Fibroblast of skin of left quadriceps (primary cell): ENCODE results near the gene RTP4.
"Not testable (repeated sequence)": the region's sequence is repeated elsewhere in the genome, so short reads cannot be mapped to it uniquely, and the experiment has no call there.

ENCODE experiments used
- DNase-seq, 2 experiments: peaks; one replicate each; pipeline ENCODE4 v3.0.0-alpha.2; 2013; ENCODE audit warnings: low read depth in 2 of 2

RTP4 gene

DNA sequence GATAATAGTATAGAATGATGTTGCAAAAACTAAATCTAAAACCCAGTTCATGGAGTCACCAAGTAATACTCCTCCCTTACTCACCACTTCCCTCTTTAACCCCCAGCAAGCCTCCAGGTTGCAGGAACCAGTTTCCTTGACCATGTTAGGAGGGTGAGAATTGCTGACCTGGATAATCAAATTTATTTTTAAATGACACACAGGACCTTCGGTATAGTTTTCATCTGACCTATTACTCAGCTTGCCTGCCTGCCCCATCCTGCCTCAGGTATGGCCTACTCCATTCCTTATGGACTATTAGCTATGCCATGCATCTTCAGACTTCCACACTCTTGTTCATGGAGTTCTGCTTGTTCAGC is 883 bp downstream of the RTP4 start:
- no peak for DNase-seq

DNA sequence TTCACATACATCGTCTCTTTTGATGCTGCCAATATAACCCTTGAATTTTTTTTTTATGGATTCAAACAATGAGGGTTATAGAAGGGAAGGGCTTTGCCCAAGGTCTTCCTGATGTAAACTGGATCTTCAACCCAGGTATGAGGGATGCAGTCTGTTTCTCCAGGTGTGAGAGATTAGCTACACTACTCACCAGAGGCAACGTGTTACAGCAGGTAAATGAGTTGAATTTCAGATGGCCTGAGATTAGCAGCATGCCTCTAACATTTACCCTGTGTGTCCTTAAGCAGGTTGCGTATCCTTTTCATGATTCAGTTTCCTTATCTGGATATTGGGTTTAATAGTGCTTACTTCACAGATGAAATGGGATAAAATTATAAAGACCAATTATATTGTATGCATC is 1.9 kb downstream of the RTP4 start:
- no peak for DNase-seq

DNA sequence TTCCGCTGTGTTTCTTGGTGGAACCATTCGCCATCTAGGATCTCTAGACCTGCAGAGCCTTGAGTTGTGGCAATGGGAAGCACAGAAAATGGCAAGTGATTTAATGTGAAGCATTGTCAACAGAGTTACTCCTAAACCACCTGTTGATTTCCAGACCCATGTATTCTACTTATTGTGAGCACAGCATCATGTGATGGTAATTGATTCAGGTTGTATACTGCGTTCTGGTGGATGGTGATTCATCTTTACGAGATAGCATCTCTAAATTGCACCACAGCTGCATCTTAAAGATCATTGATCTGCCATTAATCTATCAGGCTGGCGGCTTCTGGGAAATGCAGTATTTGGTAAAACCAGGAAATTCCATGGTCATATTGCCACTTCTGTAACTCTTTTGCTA is 7.4 kb downstream of the RTP4 start:
- no peak for DNase-seq

DNA sequence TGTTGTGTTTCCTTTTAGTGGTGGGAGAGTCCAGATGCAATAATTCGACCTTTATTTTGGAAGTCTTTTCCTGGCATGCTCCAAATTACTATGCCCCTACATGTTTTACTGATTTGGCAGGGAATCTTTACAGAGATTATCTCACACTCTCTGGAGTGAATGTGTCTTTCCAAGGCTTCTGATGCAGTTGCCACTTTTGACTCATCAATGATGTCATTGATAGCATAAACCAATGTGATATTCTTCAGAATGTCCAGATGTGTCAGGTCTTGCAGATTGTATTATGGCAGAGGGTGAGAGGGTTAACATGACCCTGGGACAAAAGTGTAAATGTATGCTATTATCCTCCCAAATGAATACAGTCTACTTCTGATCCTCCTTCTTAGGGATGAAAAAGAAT is 9.7 kb downstream of the RTP4 start:
- DNase-seq, result no peak

DNA sequence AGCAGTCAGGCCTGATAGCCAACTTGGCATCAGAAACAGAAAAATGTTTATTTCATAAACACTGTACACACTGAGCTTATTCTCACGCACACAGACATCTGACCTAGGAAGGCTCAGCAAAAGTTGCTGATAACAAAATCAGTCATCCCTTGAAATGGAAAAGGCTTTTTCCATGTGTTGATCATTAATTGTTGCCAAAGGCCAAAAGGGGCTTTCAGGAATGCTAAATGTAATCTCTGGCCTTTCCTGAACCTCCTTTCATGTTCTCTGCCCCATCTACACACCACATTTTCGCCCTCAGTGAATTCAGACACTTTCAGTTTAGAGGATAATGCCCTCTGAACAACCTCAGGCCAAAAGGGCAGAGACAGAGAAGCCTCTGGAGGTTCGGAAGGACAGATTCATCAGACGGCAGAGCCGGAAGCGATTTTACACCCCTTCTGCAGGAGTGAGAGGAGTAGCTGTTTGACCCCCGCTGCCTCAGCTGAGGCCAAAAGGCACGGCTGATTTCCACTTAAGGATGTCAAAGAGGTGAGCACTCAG is 14.5 kb downstream of the RTP4 start:
- no peak for DNase-seq

DNA sequence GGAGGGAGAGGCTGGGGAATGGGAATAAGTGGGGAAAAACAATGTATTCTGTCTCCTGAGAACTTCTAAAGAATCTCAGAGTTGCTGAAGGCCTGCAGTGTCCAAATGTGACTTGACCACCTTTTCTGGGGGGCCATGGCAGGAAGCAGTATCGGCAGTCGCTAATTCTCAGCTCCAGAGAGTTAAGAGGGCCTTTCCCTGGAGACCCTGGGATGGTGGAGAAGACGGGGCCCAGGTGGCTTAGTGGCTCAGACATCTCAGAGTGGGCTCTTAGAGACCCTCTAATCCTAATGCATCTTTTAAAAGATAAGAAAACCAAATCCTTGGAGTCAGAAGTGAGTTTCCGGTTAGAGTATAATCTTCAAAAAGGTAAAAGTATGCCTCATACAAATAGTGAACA is 15.1 kb downstream of the RTP4 start:
- DNase-seq, result no peak

DNA sequence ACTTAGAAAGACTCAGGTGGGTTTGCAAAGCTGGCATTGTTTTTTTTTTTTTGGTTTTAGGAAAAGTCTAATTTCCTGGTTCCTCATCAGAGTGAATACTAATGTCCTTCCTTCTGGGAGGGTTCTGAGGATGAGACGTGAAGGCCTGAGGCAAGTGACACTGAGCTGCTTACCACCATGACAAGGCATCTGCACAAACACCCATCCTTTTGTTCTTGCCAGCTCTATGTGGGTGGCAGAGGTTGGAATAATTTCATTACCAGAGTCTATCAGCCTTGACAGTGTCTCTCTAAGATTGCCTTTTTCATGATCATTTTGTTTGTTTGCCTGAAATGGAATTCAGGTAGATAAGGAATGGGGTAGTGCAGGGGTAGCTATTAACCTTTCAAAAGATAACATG is 17.1 kb downstream of the RTP4 start:
- DNase-seq, result no peak

DNA sequence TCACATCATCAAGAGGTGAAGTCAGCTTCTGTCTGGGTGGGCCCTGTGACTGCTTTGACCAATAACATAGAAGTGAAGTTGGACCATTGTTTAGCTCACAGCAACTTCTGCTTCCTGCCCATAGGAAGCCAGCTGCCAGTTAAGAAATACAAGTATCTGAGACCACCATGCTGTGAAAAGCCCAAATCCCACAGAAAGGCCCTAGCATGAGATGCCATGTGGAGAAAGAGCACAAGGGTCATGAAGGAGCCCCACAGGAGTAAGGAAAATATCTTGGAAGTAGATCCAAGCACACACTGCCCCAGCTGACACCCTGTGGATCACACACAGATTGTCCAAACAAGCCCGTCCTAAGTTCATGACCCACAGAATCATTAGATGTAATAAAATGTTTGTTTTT is 28.5 kb downstream of the RTP4 start:
- no peak for DNase-seq

DNA sequence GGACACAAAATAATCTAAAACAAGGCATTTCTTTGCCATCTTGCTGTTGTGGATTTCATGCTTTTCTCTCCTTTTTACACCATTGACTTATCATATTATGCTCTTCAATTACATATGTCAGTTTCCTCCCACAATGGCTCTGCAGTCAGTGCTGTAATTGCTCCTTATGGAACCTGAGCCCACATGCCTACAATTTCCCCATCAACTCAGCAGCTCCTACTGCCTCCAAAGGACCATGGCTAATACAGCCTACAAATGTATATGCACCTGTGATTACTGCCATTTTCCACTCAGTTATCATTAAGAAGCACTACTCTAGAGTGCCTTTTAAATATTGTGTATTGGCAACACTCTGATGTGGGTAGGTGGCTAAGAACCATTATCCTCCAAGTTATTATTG is 30.8 kb downstream of the RTP4 start:
- no peak for DNase-seq

DNA sequence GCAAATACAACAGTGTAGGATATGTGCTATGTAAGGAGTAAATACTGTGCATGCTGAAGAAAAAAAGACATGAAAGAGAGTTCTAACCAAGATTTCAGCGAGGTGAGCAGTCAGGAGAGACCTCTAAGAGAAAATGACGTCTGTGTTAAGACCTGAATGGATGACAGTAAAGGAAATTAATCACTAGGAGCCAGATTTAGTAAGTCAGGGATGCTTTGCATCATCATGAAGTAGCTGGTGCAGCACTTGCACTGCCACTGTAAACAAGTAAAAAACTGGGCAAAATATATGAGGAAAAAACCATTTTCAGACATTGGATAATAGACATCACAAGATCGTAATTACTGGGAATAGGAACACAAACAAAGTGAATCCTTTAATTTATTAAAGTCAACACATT is 32.6 kb downstream of the RTP4 start:
- no peak for DNase-seq

DNA sequence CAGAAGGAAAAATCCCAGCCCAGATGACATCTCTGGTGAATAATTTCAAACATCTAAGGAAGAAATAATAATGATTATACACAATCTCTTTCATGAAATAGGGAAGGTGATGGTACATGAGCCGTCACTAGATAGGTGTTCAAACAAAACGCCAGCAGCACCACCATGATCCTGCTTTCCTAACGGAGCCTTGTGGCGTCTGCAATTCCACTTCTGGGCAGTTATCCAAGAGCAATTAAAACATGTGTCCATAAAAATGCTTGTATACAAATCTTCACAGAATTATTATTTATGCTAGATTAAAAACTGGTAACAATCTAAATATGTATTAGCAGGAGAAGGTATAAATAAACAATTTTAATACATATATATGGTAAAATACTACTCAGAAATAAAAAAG is 33.7 kb downstream of the RTP4 start:
- peak in 1 of 2 experiments; percentile 8 for DNase-seq

DNA sequence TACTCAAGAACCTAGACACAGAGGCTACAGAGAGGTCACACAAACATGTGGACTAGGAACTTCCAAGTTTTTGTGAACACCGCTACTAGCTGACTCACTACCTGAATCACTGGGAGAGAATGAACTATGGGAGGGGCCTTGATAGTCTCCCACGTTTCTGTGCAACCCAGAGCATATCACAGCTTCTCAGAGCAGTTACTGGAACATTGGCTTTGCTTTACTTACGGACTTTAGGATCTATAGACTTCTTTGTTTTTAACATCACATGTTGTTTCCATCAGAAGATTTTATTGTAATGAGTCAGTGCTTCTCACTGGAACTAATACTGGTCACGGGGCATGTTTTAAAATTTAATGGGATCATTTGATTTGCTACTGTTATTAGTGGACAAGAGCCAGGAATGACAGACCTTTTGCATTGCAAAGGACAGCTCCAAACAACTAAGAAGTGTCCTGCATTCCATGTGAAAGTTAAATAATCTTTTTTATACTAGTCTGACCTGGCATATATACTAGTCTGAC is 35.6 kb downstream of the RTP4 start:
- DNase-seq, result peak; percentile 90 to 92

DNA sequence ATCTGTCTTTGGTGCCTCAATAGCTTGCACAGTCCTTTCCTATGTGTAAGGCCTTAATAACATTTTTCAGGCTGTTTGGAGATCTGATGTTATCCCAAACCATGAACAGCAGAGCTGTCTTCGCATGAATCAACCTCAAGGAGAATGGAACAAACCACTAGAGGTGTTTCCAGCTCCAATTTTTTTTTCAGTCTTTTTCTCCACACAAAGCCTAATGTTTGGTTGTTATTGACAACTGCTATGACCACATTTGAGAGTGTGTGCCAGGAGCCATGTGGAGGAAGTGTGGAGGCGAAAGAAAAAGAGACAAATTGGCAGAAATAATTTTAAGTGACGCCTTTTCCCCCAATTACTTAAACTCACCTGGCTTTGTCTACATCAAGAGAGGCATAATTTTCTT is 38.7 kb downstream of the RTP4 start:
- DNase-seq, result no peak

DNA sequence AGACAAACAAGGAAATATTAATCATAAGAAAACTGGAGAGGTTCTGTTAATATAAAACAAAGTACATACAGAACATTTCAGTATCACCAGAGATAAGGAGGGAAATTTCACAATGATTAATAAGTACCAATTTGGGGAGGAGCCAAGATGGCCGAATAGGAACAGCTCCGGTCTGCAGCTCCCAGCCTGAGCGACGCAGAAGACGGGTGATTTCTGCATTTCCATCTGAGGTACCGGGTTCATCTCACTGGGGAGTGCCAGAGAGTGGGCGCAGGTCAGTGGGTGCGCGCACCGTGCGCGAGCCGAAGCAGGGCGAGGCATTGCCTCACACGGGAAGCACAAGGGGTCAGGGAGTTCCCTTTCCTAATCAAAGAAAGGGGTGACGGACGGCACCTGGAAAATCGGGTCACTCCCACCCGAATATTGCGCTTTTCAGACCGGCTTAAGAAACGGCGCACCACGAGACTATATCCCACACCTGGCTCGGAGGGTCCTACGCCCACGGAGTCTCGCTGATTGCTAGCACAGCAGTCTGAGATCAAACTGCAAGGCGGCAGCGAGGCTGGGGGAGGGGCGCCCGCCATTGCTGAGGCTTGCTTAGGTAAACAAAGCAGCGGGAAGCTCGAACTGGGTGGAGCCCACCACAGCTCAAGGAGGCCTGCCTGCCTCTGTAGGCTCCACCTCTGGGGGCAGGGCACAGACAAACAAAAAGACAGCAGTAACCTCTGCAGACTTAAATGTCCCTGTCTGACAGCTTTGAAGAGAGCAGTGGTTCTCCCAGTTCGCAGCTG is 44.0 kb downstream of the RTP4 start:
- not testable (repeated sequence) for DNase-seq
